Fibroblast of mammary gland (primary cell): ENCODE data around the gene ALKBH1.

Experiments
- DNase-seq: peaks from one replicate; pipeline ENCODE4 v3.0.0-alpha.2; 2010; ENCODE audit warnings: low read depth
- H3K4me3 ChIP-seq: 2 replicates; pipeline ENCODE4 v1.5.1; 2011; ENCODE audit warnings: low read depth, mild to moderate bottlenecking, low read length, moderate library complexity; ENCODE audit not compliant: control insufficient read depth
- CTCF ChIP-seq: conservative IDR thresholded peaks from 2 replicates; pipeline ENCODE4 v1.5.1; 2011; ENCODE audit warnings: low read depth, low read length, inconsistent platforms; ENCODE audit not compliant: control insufficient read depth, insufficient read depth

ALKBH1 gene

GRCh38 chr14:77738559-77739250 is 30.9 kb upstream of the ALKBH1 start:
- peak; percentile 66 for DNase-seq
- H3K4me3 ChIP-seq, result no peak overlapping the region
- no peak for TF ChIP-seq CTCF

- DNase-seq, result peak; percentile 55
- H3K4me3 ChIP-seq, result no peak overlapping the region
- TF ChIP-seq CTCF, result no peak
Observed at GRCh38 chr14:77730976-77731497, 23.2 kb upstream of the ALKBH1 start.

GRCh38 chr14:77722301-77722700 is 14.5 kb upstream of the ALKBH1 start:
- TF ChIP-seq CTCF, result no peak
- no peak for DNase-seq
- no peak overlapping the region for H3K4me3 ChIP-seq

- TF ChIP-seq CTCF, result no peak
- DNase-seq, result no peak
Observed at GRCh38 chr14:77721437-77721836, 13.6 kb upstream of the ALKBH1 start.

GRCh38 chr14:77717608-77718305 is 9.9 kb upstream of the ALKBH1 start:
- no peak for DNase-seq
- TF ChIP-seq CTCF, result no peak
- no peak overlapping the region for H3K4me3 ChIP-seq

More at GRCh38 chr14:77721437-77721836, 13.6 kb upstream of the ALKBH1 start:
- H3K4me3 ChIP-seq, result no peak overlapping the region

- no peak overlapping the region for H3K4me3 ChIP-seq
- DNase-seq, result no peak
- TF ChIP-seq CTCF, result no peak
Observed at GRCh38 chr14:77714926-77715325, 7.1 kb upstream of the ALKBH1 start.
